Sigmoid colon (tissue), 4 donors: ENCODE measurements around the gene CD36.

ENCODE experiments used
- CTCF ChIP-seq, 4 experiments: fragments of 450-650 bp in 3 of 4; fragments of 200-600 bp in 1 of 4; IDR thresholded peaks; one replicate each; pipeline ENCODE4 v1.5.1; 2016 to 2019; ENCODE audit warnings: antibody characterized with exemption in 4 of 4, mild to moderate bottlenecking in 3 of 4, moderate library complexity in 2 of 4
- EP300 ChIP-seq, 4 donors: sonication (generic); formaldehyde crosslinking; IDR thresholded peaks; one replicate each; pipeline ENCODE4 v1.6.1; 2017; ENCODE audit warnings: antibody characterized with exemption in 4 of 4

- no peak for TF ChIP-seq CTCF (IDR thresholded peaks at IDR 0.05)
- TF ChIP-seq EP300 (IDR thresholded peaks at IDR 0.05), result no peak
Measured at GRCh38 chr7:80679921-80680907, 41.8 kb downstream of the CD36 start.
